Measurements from ENCODE around the gene SHROOM3. TPM values are rescaled to one million over a fixed set of nuclear protein-coding genes. Genes with fewer than 3 reads are reported as not detected.
A peak's percentile ranks its signal among the peaks of the same experiment; 100 is the strongest.

Gene SHROOM3
- total RNA-seq, 1 donor from 2014 or later: 45.1 TPM

- TF ChIP-seq, protein P1, sequence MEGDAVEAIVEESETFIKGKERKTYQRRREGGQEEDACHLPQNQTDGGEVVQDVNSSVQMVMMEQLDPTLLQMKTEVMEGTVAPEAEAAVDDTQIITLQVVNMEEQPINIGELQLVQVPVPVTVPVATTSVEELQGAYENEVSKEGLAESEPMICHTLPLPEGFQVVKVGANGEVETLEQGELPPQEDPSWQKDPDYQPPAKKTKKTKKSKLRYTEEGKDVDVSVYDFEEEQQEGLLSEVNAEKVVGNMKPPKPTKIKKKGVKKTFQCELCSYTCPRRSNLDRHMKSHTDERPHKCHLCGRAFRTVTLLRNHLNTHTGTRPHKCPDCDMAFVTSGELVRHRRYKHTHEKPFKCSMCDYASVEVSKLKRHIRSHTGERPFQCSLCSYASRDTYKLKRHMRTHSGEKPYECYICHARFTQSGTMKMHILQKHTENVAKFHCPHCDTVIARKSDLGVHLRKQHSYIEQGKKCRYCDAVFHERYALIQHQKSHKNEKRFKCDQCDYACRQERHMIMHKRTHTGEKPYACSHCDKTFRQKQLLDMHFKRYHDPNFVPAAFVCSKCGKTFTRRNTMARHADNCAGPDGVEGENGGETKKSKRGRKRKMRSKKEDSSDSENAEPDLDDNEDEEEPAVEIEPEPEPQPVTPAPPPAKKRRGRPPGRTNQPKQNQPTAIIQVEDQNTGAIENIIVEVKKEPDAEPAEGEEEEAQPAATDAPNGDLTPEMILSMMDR (IDR thresholded peaks at IDR 0.05; ENCODE audit: insufficient read depth, low read length, poor library complexity, severe bottlenecking): no peak
- no peaks in the 10 kb centered on the region for H3K27me3 ChIP-seq (ENCODE audit: control insufficient read depth, insufficient read depth, low read length)
- H3K36me3 ChIP-seq (ENCODE audit: control insufficient read depth, insufficient read depth, low read length): no peaks in the 10 kb centered on the region
- no peak overlapping the region for H3K4me3 ChIP-seq (ENCODE audit: low read depth, low read length)
- no peak for DNase-seq (ENCODE audit: low read depth)
Measured at GRCh38 chr4:76554630-76555029, 119.6 kb downstream of the SHROOM3 start.

DNA sequence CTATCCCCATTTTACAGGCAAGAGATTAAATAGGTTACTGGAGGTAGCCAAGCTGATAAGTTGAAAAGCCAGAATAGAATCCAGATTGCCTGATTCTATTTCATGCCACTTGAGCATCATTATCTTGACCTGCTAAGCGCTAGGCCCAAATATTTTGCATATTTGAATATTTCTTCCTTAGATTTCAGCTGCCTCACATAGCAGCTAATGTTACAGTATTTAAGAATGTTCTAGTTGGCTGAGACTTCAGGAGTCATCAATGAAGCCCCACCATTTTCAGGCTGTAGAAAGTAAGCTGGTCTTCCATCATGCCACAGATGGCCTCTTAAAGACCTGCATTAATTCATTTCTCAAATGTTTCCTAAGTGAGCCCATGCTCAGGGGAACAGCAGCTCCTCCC, 121.4 kb downstream of the SHROOM3 start:
- no peak for DNase-seq (ENCODE audit: low read depth)
- no peaks in the 10 kb centered on the region for H3K27me3 ChIP-seq (ENCODE audit: control insufficient read depth, insufficient read depth, low read length)
- no peaks in the 10 kb centered on the region for H3K36me3 ChIP-seq (ENCODE audit: control insufficient read depth, insufficient read depth, low read length)
- TF ChIP-seq, protein P1 (IDR thresholded peaks at IDR 0.05; ENCODE audit: insufficient read depth, low read length, poor library complexity, severe bottlenecking): no peak
- no peak overlapping the region for H3K4me3 ChIP-seq (ENCODE audit: low read depth, low read length)

GRCh38 chr4:76558396-76559235, 123.6 kb downstream of the SHROOM3 start:
- no peak for DNase-seq (ENCODE audit: low read depth)
- no peaks in the 10 kb centered on the region for H3K27me3 ChIP-seq (ENCODE audit: control insufficient read depth, insufficient read depth, low read length)
- H3K4me3 ChIP-seq (ENCODE audit: low read depth, low read length): no peak overlapping the region
- H3K36me3 ChIP-seq (ENCODE audit: control insufficient read depth, insufficient read depth, low read length): no peaks in the 10 kb centered on the region
- TF ChIP-seq, protein P1 (IDR thresholded peaks at IDR 0.05; ENCODE audit: insufficient read depth, low read length, poor library complexity, severe bottlenecking): no peak

- no peaks in the 10 kb centered on the region for H3K36me3 ChIP-seq (ENCODE audit: control insufficient read depth, insufficient read depth, low read length)
- H3K4me3 ChIP-seq (ENCODE audit: low read depth, low read length): no peak overlapping the region
- TF ChIP-seq, protein P1 (IDR thresholded peaks at IDR 0.05; ENCODE audit: insufficient read depth, low read length, poor library complexity, severe bottlenecking): no peak
- no peak for DNase-seq (ENCODE audit: low read depth)
- H3K27me3 ChIP-seq (ENCODE audit: control insufficient read depth, insufficient read depth, low read length): no peaks in the 10 kb centered on the region
Measured at GRCh38 chr4:76559236-76560071, 124.4 kb downstream of the SHROOM3 start.

GRCh38 chr4:76562161-76562560, 127.1 kb downstream of the SHROOM3 start:
- no peak overlapping the region for H3K4me3 ChIP-seq (ENCODE audit: low read depth, low read length)

More at GRCh38 chr4:76562161-76562560, 127.1 kb downstream of the SHROOM3 start:
- TF ChIP-seq, protein P1 (IDR thresholded peaks at IDR 0.05; ENCODE audit: insufficient read depth, low read length, poor library complexity, severe bottlenecking): no peak
- Histone ChIP-seq H3K27me3 (ENCODE audit: control insufficient read depth, insufficient read depth, low read length) (no peaks in the 10 kb centered on the region), H3K36me3 (ENCODE audit: control insufficient read depth, insufficient read depth, low read length) (no peaks in the 10 kb centered on the region)
- DNase-seq (ENCODE audit: low read depth): peak; percentile 77

Measured in kidney epithelial cell (primary cell).